Renal cortex interstitium (tissue), 11 donors: Measurements from ENCODE around the gene TRAP1. TPM values are rescaled to one million over a fixed set of nuclear protein-coding genes. Genes with fewer than 3 reads are reported as not detected.
A peak's percentile ranks its signal among the peaks of the same experiment; 100 is the strongest.
"Not testable (repeated sequence)": the region's sequence is repeated elsewhere in the genome, so short reads cannot be mapped to it uniquely, and the experiment has no call there.

Experiments used
- DNase-seq, 11 donors: peaks; one replicate each; pipeline ENCODE4 v3.0.0-alpha.2; 2013; ENCODE audit warnings: low read depth in 9 of 11, low spot score in 4 of 11; ENCODE audit errors: extremely low read depth in 1 of 11
- polyA plus RNA-seq, 3 donors: library from polyadenylated mRNA; unstranded; fragments of 120-200 nt; gene quantifications; one replicate each; pipeline ENCODE4 v1.2.1, GENCODE V29; 2013; ENCODE audit not compliant: insufficient read length in 3 of 3

The TRAP1 gene
- polyA plus RNA-seq, 3 donors = 105 to 107 (median 107) TPM

DNA sequence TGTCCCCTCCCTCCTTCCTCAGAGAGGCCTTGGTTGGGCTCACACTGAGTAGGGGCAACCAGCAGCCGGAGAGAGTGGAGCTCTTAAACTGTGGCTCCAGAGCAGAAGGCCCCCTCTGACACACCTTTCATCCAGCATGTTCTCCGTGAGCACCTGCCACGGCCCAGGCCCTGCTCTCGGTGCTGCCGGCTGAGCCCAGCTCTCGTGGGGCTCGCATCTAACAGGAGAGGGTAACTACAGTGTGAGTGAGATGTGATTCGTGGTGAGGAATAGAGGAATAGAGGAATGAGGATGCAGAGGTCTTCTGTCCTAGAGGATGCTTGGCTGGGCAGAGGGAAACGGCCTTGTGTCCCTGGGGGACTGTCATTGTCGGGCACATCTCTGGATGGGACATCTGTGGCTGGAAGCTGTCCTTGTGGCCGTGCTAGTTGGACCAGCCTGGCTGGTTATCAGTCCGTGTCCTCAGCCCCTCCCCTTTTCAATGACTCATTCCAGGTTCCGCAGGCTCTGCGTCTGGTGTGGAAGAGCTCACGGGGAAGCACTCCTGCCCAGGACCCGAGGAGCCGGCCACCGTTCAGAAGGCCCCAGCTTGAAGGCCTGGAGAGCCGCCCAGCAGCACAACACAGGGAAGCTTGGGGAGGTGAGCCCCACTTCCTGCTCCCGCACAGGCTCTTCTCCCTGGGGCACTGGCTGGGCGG, 74.8 kb downstream of the TRAP1 start:
- no peak for DNase-seq

DNA sequence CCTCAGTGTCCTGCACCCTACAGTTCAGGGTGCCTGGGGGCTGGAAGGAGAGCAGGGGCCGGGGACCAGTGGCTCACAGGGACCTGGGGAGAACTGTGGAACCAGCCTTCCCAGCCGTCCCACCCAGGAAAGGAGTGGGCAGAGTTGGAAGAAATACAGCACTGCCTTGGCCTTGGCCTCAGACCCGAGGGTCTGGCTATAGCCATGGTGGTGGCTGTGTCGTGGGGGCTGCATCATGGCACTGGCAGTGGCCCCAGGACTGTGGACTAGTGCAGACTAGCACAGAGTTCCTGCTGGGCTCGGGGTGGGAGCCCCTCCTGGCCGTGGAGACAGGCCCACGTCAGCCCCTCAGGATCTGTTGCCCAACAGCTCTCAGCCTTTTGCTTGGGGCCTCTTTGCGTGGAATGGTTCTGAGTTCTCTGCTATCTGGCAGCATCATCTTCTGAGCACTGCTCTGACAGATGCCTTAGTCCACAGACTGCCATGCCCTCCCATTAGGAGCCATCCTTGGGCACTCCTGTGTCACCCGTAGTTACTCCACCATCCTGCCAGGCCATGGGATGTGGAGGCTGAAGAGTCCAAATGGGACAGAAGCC, 75.4 kb downstream of the TRAP1 start:
- no peak for DNase-seq

DNA sequence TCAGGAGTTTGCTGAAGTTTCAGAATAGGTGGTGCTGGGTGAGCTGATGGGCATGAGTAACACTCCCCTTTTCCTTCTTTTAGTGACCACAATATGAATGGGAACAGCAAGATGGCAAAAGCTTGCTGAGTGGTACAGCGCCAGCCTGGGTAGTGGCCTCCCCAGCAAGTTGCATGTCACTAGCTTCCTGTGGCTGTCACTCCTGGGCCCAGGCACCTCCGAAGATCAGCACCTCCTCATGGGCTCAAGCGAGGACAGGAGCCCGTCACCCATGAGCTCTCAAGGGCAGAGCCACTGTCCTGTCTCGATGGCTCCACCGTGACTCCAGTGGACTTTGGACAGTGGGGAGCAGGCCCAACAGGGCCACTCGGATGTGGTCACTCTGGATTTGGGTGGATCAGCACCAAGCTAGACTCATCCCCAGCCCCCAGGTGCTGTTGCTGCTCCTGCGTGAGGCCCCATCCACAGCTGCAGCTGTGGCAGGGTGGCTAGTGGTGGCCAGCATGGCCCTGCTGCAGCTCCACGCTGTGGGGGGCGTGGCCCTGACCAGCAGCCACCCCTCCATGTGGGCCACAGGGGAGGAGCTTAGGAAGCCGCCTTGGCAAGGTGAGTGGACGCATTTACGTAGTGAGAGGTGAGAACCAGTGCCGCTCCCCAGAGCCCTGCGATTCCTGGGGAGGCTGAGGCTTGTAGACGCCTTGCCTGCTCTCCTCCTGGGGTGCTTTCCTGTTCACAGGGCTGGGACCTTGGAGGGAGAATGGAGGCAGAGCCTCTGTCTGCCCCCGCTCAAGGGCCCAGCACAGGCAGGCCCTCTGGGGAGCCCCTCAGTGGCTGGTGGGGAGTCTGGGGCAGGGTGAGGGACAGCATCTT, 76.5 kb downstream of the TRAP1 start:
- DNase-seq = no peak

DNA sequence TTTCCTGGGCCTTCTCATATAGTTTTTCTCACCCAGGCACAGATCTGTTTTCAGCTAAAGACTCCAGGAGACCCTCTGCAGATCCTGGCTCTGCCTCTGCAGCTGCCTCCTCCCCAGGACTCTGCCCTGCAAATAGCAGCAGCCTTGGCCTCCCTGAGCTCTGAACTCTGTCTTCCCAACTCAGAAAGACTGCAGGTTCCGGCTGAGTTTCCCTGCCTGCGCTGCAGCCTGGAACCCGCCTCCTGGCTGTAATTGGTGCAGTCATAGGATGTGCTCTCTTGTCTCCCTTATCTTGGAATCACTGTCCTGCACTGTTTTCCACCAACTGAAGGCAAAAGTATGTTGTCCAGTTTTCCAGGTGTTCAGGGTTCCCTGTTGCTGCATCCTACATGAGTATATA, 77.1 kb downstream of the TRAP1 start:
- DNase-seq = no peak

DNA sequence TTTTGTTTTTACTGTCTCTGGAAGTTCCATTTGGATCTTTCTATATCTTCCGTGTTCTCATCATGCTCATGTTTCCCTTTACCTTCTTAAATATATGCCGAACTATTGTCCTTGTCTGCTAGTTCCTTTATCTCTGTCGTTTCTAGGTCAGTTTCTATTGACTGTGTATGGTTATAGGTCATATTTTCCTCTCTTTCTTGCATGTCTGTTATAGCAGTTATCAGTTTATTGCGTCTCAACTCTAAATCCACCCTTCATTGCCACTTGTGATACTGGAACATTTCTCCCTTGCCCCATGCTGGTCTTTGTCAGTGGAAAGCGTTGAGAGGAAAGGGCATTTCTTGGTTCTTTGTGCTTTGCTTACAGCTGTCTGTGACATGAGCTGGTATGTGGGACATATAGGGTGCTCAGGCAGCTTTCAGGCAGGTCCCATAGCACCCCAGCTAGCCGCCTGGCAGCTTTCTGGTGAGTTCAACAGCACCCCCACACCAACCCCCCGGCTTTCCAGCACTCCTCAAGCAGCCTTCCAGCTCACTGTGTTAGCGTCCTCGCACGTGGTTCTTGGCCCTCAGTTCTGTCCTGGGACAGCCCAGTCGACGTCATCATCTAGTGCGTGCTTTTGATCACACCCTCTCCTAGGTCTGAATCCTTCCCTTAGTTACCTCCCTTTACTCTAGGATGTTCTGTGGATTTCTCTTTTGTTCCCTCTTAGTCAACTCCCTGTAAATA, 78.2 kb downstream of the TRAP1 start:
- no peak for DNase-seq

DNA sequence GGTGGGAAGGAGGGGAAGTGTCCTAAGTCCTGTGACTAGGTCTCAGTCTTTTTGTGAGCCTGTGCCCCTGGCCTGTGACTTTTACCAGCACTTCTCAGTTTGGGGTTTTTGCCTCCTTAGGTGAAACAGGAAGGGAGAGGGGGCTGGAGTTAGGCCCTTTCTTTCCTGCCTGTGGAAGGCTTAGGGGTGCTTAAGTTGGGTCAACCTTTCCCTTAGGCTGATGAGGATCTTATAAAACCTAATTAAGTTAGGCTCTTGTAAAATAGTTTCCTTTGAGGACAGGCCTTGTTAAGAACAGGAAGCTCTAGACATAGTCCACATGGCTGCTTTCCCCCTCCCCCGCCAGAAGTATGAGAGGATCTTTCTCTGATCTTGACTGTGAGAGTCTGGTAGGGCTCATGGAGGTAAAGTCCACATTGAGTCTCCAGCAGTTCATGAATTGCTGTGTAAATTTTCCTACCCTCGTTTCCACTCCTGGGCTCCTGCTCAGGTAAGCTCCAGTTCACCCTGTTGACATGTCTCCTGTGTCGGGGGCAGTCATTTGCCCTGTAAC, 79.9 kb downstream of the TRAP1 start:
- DNase-seq = peak in 4 of 11 donors; percentile 34 to 49 (median 42)

DNA sequence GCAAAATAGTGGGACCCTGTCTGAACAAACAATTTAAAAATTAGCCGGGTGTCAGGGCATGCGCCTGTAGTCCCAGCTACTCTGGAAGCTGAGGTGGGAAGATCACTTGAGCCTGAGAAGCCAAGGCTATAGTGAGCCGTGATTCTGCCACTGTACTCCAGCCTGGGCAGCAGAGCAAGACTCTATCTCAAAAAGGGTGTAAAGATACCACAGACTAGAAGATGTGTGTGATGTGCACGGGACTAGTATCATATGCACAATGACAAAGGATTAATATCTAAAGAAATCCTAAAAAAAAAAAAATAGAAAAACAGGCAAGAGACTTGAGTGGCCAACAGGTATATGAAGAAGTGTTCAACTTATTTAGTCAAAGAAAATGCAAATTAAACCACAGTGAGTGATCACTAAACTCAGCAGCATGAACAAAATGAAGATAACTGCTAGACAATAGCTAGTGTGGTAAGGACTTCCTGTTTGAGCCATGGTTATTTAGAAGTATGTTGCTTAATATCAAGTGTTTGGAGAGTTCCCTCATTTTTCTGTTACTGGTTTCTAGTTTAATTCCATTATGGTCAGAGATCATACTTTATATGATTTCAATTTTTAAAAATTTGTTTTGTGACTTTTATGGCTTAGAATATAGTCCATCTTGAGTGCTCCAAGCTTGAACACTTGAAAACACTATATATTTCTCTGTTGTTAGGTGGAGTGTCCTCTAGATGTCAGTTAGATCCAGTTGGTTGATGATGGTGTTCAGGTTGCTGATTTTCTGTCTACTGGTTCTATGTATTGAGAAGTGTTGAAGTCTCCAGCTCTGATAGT, 91.2 kb downstream of the TRAP1 start:
- DNase-seq = no peak

DNA sequence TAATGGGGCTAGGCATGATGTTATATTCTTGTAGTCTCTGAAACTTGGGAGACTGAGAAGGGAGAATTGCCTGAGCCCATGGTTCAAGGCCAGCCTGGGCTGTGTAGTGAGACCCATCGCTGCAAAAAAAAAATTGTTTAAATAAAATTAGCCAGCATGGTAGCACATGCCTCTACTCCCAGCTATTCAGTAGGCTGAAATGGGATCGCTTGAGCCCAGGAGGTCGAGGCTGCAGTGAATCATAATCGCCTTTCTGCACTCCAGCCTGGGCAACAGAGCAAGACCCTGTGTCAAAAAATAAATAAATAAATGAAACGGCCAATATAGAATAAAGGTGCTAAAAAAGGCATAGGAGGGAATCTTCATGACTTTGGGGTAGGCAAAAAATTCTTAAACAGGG, 92.0 kb downstream of the TRAP1 start:
- no peak for DNase-seq

DNA sequence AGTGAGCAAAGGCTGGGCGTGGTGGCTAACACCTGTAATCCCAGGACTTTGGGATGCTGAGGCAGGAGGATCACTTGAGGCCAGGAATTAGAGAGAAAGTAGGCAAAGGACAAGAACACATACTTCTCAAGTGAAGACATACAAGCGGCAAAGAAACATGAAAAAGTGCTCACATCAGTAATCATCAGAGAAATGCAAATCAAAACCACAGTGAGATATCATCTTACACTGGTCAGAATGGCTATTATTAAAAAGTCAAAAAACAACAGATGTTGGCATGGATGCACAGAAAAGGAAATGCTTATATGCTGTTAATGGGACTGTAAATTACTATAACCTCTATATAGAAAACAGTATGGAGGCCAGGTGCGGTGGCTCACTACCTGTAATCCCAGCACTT, 93.7 kb downstream of the TRAP1 start:
- DNase-seq = no peak

DNA sequence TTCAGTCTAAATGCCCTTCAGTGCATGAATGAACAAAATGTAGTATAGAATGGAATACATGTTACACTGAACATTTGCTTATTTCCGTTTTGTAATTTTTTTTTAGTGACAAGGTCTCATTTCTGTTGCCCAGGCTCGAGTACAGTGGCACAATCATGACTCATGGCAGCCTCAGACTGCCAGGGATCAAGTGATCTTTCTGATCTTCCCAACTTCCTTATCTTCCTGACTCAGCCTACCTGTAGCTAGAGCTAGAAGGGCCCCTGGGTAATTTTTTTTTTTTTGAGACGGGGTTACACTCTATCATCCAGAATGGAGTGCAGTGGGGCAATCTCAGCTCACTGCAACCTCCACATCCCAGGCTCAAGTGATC, 98.6 kb downstream of the TRAP1 start:
- no peak for DNase-seq

DNA sequence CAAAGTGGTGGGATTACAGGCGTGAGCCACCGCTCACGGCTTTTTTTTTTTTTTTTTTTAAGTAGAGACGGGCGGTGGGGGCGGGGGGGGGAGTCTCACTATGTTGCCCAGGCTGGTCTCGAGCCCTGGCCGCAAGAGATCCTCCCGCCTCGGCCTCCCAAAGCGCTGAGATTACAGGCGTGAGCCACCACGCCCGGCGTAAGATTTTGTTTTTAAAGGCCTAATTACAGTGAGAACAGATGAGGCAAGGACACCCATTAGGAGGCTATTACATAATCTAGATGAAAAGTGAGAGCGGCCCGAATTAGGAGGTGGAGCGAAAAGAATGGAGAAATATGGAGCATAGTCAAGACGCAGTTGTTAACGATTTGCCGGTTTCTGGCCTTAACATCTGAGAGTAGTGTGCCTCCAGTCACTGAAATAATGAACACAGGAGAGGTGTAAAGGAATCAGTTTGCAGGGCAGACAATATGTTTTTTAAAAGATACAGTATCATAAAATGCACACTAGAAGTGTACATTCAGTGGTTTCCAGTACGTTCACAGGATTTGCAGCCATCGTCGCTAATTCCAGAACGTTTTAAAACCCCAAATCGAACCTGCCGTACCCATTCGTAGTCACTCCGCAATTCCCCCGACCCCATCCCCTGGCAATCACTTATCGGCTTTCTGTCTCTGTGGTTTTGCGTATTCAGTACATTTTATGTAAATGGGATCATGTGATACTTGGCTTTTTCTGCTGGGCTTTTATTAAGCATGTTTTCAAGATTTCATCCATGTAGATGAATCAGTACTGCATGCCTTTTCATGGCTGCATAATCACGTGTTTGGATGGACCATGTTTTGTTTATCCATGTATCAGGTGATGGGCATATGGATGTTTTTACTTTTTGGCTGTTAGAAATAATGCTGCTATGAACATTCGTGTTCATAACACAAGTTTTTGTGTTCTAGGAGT, 104.5 kb downstream of the TRAP1 start:
- no peak for DNase-seq

DNA sequence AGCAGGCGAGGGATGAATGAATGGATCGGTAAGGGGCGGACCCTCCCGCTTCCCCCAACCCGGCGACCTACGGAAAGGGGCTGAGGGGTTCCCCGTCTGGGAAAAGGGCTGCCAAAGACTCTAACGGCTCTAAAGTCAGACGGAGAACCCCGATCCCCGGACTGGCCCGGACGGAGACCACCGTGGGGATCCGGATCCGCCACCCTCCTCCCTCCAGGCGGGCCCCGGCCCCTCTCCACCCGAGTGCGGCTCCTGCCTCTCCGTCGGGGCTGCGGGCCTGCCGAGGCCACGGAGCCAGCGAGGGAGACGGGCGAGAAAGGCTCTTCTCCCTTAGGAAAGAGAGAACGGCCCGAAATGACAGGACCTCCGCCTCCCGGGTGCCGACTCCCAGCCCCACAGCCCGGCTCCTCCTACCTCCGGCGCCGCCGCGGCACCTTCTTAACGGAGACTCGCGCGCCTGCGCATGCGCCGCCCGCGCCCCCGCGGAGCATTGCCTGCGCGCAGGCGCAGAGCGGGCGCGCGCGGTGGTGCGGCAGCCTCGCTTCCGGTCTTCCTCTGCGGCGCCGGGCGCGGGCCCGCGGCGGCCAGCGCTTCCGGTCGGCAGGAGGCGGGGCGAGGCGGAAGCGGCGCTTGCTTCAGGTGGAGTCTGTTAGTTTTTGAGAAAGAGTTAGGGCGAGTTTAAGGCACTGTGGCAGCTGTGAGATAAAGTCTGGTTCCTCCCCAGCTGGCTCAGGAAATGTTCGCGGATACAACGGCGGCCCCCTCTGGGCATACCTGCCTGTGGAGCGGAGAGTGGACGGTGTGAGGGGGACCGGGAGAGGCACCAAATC, 106.0 kb downstream of the TRAP1 start, which contains the start of gene SLX4:
SLX4 (minus strand) TSS at position 461 of the 830 bp plus-strand sequence. CDS start 2,642 bp downstream, outside the sequence.
- peak; percentile 80 to 96 (median 90) for DNase-seq

DNA sequence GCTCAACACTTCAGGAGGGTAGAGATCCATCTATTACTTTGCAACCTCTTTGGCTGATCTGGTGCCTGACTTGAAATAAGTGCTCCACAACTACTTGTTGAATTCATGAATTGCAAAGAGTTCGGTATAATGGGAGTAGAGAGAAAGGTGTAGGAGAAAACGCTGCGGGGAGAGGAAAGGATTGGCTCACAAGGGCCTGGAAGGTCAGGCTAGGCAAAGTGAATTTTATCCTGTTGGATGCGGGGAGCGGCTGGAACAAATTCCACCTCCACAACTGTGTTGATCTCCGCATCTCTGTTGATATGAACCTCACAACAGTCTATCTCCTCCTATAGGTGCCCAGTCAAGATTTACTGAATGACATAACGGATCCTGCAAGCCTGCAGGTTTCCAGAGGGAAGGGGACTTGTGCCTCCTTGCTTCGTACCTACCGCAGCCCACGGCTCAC, 106.6 kb downstream of the TRAP1 start:
- peak in 2 of 11 donors; percentile 4 to 10 for DNase-seq

DNA sequence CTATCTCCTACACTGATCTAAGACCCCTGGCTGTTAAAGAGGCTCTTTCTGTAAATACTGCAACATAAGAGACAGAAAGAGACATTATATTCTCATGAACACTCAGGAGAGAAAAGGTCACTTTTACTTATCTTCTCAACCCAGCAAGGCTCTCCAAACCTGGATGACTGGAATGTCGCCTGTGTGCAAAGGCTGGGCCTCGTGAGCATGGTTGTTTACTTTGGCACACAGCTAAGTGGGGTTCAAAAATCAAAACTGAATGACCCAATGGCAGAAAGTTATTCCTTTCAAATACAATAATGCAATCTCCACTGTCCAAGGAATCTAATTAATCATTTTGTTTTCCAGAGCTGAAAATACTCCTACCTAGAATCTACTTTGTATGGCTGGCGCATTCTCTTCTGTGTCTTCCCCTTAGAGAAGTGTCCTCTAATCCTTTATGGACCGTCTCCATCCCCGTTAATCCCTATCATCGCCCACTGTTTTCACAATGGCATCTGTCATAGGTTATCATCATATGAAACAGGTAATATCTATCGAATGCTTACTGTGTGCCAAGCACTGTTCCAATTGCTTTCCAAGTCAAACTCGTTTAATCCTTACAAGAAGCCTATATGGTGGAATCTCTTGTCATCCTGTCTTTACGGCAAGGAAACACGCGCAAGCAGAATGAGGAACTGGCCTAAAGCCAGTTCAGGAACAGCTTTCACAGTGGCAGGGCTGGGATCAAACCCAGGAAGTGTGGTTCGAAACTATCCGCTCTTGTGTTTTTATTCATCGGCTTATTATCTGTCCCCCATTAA, 107.2 kb downstream of the TRAP1 start:
- no peak for DNase-seq

DNA sequence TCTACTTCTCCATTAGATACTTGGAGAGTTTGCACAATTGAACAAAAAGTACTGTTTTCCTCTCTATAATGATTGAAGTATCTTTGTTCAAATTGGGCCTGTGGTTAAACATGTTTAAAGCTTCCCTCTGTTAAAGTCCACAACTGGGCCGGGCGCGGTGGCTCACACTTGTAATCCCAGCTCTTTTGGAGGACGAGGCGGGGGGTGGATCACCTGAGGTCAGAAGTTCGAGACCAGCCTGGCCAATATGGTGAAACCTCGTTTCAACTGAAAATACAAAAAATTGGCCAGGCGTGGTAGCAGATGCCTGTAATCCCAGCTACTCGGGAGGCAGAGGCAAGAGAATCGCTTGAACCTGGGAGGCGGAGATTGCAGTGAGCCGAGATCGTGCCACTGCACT, 108.3 kb downstream of the TRAP1 start:
- not testable (repeated sequence) for DNase-seq
